NCI-H2081 treated with DMSO at 0.1 percent for 48 hours (cell line): ENCODE results near the gene UBE2I.
"Not testable (repeated sequence)": the region's sequence is repeated elsewhere in the genome, so short reads cannot be mapped to it uniquely, and the experiment has no call there.

Experiments used
- DNase-seq: peaks from one replicate; lab custom pipeline; 2025; lab: John Stamatoyannopoulos, UW

Gene UBE2I

GRCh38 chr16:1293921-1294656 is 15.3 kb upstream of the UBE2I start:
- DNase-seq, result no peak

GRCh38 chr16:1295465-1295864 is 14.0 kb upstream of the UBE2I start:
- no peak for DNase-seq

- not testable (repeated sequence) for DNase-seq
Measured at GRCh38 chr16:1296688-1297017, 12.8 kb upstream of the UBE2I start.

GRCh38 chr16:1297018-1297696 is 12.3 kb upstream of the UBE2I start:
- DNase-seq, result no peak

GRCh38 chr16:1298406-1298805 is 11.0 kb upstream of the UBE2I start:
- DNase-seq, result no peak

GRCh38 chr16:1299012-1299867 is 10.2 kb upstream of the UBE2I start:
- DNase-seq, result no peak

- no peak for DNase-seq
Measured at GRCh38 chr16:1299868-1300203, 9.6 kb upstream of the UBE2I start.

GRCh38 chr16:1300664-1301476 is 8.6 kb upstream of the UBE2I start:
- no peak for DNase-seq

GRCh38 chr16:1301562-1301961 is 7.9 kb upstream of the UBE2I start:
- DNase-seq, result no peak

- DNase-seq, result no peak
Measured at GRCh38 chr16:1305823-1306222, 3.6 kb upstream of the UBE2I start.

GRCh38 chr16:1306334-1306733 is 3.1 kb upstream of the UBE2I start:
- DNase-seq, result no peak

- no peak for DNase-seq
Measured at GRCh38 chr16:1308036-1308976, 1.1 kb upstream of the UBE2I start.

GRCh38 chr16:1309888-1310831 is 724 bp downstream of the UBE2I start:
- DNase-seq, result no peak

- DNase-seq, result no peak
Measured at GRCh38 chr16:1310832-1311200, 1.4 kb downstream of the UBE2I start.

GRCh38 chr16:1311212-1311737 is 1.8 kb downstream of the UBE2I start:
- no peak for DNase-seq

GRCh38 chr16:1311738-1312466 is 2.5 kb downstream of the UBE2I start:
- no peak for DNase-seq

GRCh38 chr16:1312467-1312816 is 3.0 kb downstream of the UBE2I start:
- no peak for DNase-seq

GRCh38 chr16:1312903-1313302 is 3.5 kb downstream of the UBE2I start:
- no peak for DNase-seq

- DNase-seq, result no peak
Measured at GRCh38 chr16:1313721-1314369, 4.4 kb downstream of the UBE2I start.
